Measurements from ENCODE around the gene CCNQ. TPM values are rescaled to one million over a fixed set of nuclear protein-coding genes. Genes with fewer than 3 reads are reported as not detected.

CCNQ gene
- polyA plus RNA-seq, 1 donor (not counting 4 experiments of a cell fraction or from before 2014, with no cell fraction given) = 31.1 TPM

DNA sequence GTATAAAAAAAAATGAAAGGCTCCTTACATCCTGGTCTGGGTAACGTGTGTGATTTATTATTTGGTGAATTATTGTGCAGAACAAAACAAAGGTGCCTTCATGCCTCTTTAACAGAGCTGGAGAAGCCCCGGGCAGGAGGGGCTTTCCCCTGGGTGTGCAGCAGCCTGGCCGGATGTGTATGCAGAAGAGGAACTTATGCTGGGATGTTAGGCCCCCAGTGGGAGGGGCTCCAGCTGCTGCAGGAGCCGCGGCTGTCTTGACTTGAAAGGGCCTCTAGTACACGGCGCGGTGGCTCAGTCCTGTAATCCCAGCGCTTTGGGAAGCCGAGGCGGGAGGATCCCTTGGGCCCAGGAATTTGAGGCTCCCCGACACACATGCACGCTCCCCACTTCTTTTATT, 16.0 kb downstream of the CCNQ start:
- Histone ChIP-seq H3K36me3 (ENCODE audit: control insufficient read depth in 2 of 2, extremely low read depth in 1 of 2, insufficient read depth in 2 of 2, low read length in 2 of 2) (peaks cover 0 to 4% of the 10 kb centered on the region in 2 experiments), H3K27me3 (ENCODE audit: control insufficient read depth, extremely low read depth, insufficient read depth, low read length) (no peaks in the 10 kb centered on the region), H3K9ac (ENCODE audit: control insufficient read depth, extremely low read depth, insufficient read depth, low read length) (no peak overlapping the region), H3K4me2 (ENCODE audit: control insufficient read depth, extremely low read depth, insufficient read depth, low read depth, low read length) (no peak overlapping the region), H4K20me1 (ENCODE audit: control insufficient read depth, extremely low read depth, insufficient read depth, low read length) (no peaks in the 10 kb centered on the region), H3K79me2 (ENCODE audit: control insufficient read depth, insufficient read depth, low read length) (no peaks in the 10 kb centered on the region), H3K27ac (ENCODE audit: control insufficient read depth, insufficient read depth, low read length) (no peak overlapping the region), H3K4me1 (ENCODE audit: control insufficient read depth, extremely low read depth, insufficient read depth, low read length) (peaks cover 6% of the 10 kb centered on the region), H3K9me1 (ENCODE audit: control insufficient read depth, extremely low read depth, insufficient read depth, low read length) (no peaks in the 10 kb centered on the region), H3K9me3 (ENCODE audit: control insufficient read depth, low read depth, low read length) (peaks cover 2% of the 10 kb centered on the region), H3K4me3 (ENCODE audit: control insufficient read depth in 2 of 3, extremely low read depth in 1 of 3, insufficient read depth in 2 of 3, low read depth in 1 of 3, low read length in 3 of 3) (no peak overlapping the region), H2AFZ (ENCODE audit: control insufficient read depth, low read length) (no peak overlapping the region)
- FAIRE-seq (no peak), DNase-seq (ENCODE audit: low read depth, low spot score) (no peak)
- dilution Hi-C loops (cut with MboI; ENCODE audit: extremely low pct_ligation_motif_present, low sequenced_read_pairs) = no loop called here
- TF ChIP-seq, protein P1, sequence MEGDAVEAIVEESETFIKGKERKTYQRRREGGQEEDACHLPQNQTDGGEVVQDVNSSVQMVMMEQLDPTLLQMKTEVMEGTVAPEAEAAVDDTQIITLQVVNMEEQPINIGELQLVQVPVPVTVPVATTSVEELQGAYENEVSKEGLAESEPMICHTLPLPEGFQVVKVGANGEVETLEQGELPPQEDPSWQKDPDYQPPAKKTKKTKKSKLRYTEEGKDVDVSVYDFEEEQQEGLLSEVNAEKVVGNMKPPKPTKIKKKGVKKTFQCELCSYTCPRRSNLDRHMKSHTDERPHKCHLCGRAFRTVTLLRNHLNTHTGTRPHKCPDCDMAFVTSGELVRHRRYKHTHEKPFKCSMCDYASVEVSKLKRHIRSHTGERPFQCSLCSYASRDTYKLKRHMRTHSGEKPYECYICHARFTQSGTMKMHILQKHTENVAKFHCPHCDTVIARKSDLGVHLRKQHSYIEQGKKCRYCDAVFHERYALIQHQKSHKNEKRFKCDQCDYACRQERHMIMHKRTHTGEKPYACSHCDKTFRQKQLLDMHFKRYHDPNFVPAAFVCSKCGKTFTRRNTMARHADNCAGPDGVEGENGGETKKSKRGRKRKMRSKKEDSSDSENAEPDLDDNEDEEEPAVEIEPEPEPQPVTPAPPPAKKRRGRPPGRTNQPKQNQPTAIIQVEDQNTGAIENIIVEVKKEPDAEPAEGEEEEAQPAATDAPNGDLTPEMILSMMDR (optimal IDR thresholded peaks at IDR 0.05 in 1 of 3, IDR thresholded peaks at IDR 0.05 in 1 of 3, conservative IDR thresholded peaks at IDR 0.05 in 1 of 3; ENCODE audit: extremely low read depth in 1 of 3, insufficient read depth in 2 of 3, low read length in 3 of 3) = no peak
- no peak for TF ChIP-seq EZH2 (IDR thresholded peaks at IDR 0.05; ENCODE audit: low read length)

DNA sequence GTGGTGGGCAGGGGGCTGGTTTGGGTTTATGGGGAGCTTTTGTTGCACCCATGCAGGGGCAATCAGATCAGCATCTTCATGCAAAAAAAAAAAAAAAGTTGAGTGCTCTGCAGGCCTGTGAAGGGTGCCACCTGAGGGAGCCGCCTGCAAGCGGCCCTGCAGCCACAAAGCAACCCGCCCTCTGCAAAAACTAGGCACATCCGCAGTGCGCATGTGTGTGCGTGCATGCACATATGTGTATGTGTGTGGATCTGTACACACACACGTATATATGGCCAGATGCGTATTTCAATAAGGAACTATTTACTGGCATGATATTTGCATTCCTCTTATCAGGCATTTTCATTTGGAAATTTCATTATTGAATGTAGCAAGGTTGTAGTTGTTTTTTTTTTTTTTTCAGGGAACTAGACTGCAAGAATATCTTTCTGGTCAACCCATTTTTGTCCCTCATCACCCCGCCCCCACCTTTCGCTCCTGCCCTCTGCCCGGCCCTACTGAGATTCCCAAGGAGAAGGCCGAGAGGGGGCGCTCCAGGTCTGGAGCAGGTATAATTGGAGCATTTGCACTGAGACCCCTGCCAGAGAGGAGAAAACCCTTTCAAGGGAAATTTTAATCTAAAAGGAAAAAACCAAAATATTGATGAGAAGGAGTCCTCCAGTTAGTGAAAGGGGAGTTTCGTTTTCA, 18.1 kb downstream of the CCNQ start:
- no peaks in the 10 kb centered on the region for H3K27me3 ChIP-seq (ENCODE audit: control insufficient read depth, extremely low read depth, insufficient read depth, low read length)
- dilution Hi-C loops (cut with MboI; ENCODE audit: extremely low pct_ligation_motif_present, low sequenced_read_pairs) = no loop called here
- no peak for DNase-seq (ENCODE audit: low read depth, low spot score)
- no peaks in the 10 kb centered on the region for H3K79me2 ChIP-seq (ENCODE audit: control insufficient read depth, insufficient read depth, low read length)
- H3K36me3 ChIP-seq (ENCODE audit: control insufficient read depth in 2 of 2, extremely low read depth in 1 of 2, insufficient read depth in 2 of 2, low read length in 2 of 2) = peaks cover 0 to 4% of the 10 kb centered on the region in 2 experiments
- no peak overlapping the region for H3K9ac ChIP-seq (ENCODE audit: control insufficient read depth, extremely low read depth, insufficient read depth, low read length)
- H3K4me1 ChIP-seq (ENCODE audit: control insufficient read depth, extremely low read depth, insufficient read depth, low read length) = peaks cover 6% of the 10 kb centered on the region
- no peak overlapping the region for H3K4me2 ChIP-seq (ENCODE audit: control insufficient read depth, extremely low read depth, insufficient read depth, low read depth, low read length)
- peaks cover 2% of the 10 kb centered on the region for H3K9me3 ChIP-seq (ENCODE audit: control insufficient read depth, low read depth, low read length)
- H3K9me1 ChIP-seq (ENCODE audit: control insufficient read depth, extremely low read depth, insufficient read depth, low read length) = no peaks in the 10 kb centered on the region
- H2AFZ ChIP-seq (ENCODE audit: control insufficient read depth, low read length) = no peak overlapping the region
- no peak overlapping the region for H3K4me3 ChIP-seq (ENCODE audit: control insufficient read depth in 2 of 3, extremely low read depth in 1 of 3, insufficient read depth in 2 of 3, low read depth in 1 of 3, low read length in 3 of 3)
- no peak overlapping the region for H3K27ac ChIP-seq (ENCODE audit: control insufficient read depth, insufficient read depth, low read length)
- H4K20me1 ChIP-seq (ENCODE audit: control insufficient read depth, extremely low read depth, insufficient read depth, low read length) = no peaks in the 10 kb centered on the region
- FAIRE-seq = no peak
- TF ChIP-seq, protein P1 (optimal IDR thresholded peaks at IDR 0.05 in 1 of 3, IDR thresholded peaks at IDR 0.05 in 1 of 3, conservative IDR thresholded peaks at IDR 0.05 in 1 of 3; ENCODE audit: extremely low read depth in 1 of 3, insufficient read depth in 2 of 3, low read length in 3 of 3) = peak in 1 of 3 experiments; percentile 3
- TF ChIP-seq EZH2 (IDR thresholded peaks at IDR 0.05; ENCODE audit: low read length) = no peak
